NT2/D1 (cell line): ENCODE measurements around the gene TMEM87A.

ENCODE experiments used
- DNase-seq: peaks from one replicate; pipeline ENCODE4 v3.0.0-alpha.2; 2011; ENCODE audit warnings: low read depth, low spot score
- H3K27me3 ChIP-seq: 2 replicates; pipeline ENCODE4 v1.6.0; 2011; ENCODE audit warnings: mild to moderate bottlenecking; ENCODE audit not compliant: insufficient read length, insufficient read depth
- H3K36me3 ChIP-seq: 2 replicates; pipeline ENCODE4 v1.6.1; 2011; ENCODE audit warnings: mild to moderate bottlenecking, low read length, mixed read lengths; ENCODE audit not compliant: insufficient read depth, insufficient read length
- H3K4me1 ChIP-seq: 2 replicates; pipeline ENCODE4 v1.5.1; 2011; ENCODE audit not compliant: insufficient read depth, insufficient read length
- H3K4me3 ChIP-seq: 2 replicates; pipeline ENCODE4 v1.5.1; 2011; ENCODE audit warnings: low read depth; ENCODE audit not compliant: insufficient read length
- H3K9ac ChIP-seq: 2 replicates; pipeline ENCODE4 v1.6.0; 2011; ENCODE audit warnings: low read depth; ENCODE audit not compliant: insufficient read length
- H3K9me3 ChIP-seq: 2 replicates; pipeline ENCODE4 v1.5.1; 2011; ENCODE audit warnings: mild to moderate bottlenecking, low read length; ENCODE audit not compliant: insufficient read depth
- SUZ12 ChIP-seq: IDR thresholded peaks from 2 replicates; pipeline ENCODE4 v1.6.1; 2011; ENCODE audit not compliant: insufficient read length, insufficient read depth; ENCODE audit errors: extremely low read depth
- YY1 ChIP-seq: IDR thresholded peaks from 2 replicates; pipeline ENCODE4 v1.6.1; 2011; ENCODE audit not compliant: insufficient read length, insufficient read depth
- ZNF274 ChIP-seq: IDR thresholded peaks from 2 replicates; pipeline ENCODE4 v1.6.1; 2011; ENCODE audit warnings: mild to moderate bottlenecking, low read depth, low read length

The TMEM87A gene

GRCh38 chr15:42289166-42289565 is 15.9 kb upstream of the TMEM87A start:
- Histone ChIP-seq H3K27me3 (no peaks in the 10 kb centered on the region), H3K4me3 (no peak overlapping the region), H3K36me3 (peaks cover 5% of the 10 kb centered on the region), H3K4me1 (no peaks in the 10 kb centered on the region), H3K9ac (no peak overlapping the region), H3K9me3 (no peaks in the 10 kb centered on the region)
- DNase-seq: no peak
- TF ChIP-seq YY1 (no peak), ZNF274 (no peak), SUZ12 (no peak)

DNA sequence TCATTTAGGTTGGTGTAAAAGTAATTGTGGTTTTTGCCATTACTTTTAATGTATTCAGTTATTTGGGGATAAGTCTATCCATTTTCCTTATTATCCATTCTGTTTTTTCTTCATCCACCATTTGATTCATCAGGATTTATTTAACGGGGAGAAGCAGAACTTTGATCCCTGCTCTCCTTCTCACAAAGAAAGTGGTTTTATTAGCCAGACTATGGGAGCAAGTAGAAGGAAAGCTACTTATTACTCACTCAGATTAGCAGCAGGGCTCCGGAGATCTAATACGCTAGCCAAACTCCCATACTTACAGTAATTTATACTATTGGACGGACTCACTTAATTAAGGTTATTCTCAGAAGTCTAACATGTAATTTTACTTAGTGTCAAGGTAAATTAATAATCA is 14.7 kb upstream of the TMEM87A start:
- Histone ChIP-seq H3K4me1 (no peaks in the 10 kb centered on the region), H3K9ac (no peak overlapping the region), H3K27me3 (no peaks in the 10 kb centered on the region), H3K9me3 (no peaks in the 10 kb centered on the region), H3K4me3 (no peak overlapping the region), H3K36me3 (peaks cover 11% of the 10 kb centered on the region)
- DNase-seq: no peak
- TF ChIP-seq SUZ12 (no peak), YY1 (no peak), ZNF274 (no peak)

DNA sequence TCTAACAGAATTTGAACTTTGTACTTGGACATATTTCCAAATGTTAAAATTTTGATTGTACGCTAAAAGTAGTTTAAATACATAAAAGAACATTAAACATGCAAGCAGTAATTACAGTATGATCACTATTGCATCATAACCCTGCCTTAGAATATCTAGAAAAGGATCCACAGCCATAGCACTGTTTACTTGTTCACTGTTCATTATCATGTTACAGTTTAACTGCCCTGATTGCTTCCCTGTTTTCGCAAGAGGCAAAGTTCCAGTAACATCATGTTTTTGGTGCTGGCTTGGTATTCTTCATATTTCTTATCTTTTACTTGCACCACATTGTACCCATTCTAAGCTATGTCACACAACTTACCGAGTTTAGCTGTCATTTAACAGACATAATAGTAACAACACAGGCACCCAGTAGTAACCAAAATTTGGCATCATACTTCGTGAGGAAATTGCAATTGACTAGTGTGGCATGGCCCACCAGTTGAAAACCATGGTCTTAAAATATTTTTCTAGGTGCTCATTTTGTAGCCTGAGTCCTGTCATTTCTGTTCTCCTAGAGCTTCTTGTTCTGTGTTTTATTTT is 13.3 kb upstream of the TMEM87A start:
- Histone ChIP-seq H3K9me3 (no peaks in the 10 kb centered on the region), H3K27me3 (no peaks in the 10 kb centered on the region), H3K9ac (no peak overlapping the region), H3K4me1 (no peaks in the 10 kb centered on the region), H3K36me3 (peaks cover 7% of the 10 kb centered on the region), H3K4me3 (no peak overlapping the region)
- DNase-seq: no peak
- no peak for TF ChIP-seq YY1
- no peak for TF ChIP-seq ZNF274
- TF ChIP-seq SUZ12: no peak

DNA sequence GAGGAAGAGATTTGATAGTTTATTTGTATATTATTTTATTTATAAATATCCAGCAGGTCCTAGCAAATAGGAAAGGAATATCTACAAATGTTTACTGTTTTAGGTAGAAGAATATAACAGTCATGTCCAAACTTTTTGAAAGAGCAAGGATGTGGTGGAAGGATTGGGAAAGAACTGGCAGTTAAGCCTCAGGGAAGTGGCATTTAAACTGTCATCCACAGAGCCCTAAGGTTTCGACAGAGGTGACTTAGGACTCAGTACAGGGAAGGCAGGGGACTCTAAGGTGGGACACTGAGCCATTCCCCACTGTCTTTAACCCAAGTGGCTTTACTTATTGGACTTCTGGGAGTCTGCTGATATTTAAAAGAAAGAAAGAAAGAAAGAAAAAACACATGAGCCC is 11.8 kb upstream of the TMEM87A start:
- Histone ChIP-seq H3K4me1 (no peaks in the 10 kb centered on the region), H3K4me3 (no peak overlapping the region), H3K9ac (no peak overlapping the region), H3K36me3 (peaks cover 17% of the 10 kb centered on the region), H3K27me3 (no peaks in the 10 kb centered on the region), H3K9me3 (no peaks in the 10 kb centered on the region)
- no peak for TF ChIP-seq SUZ12
- no peak for TF ChIP-seq YY1
- no peak for TF ChIP-seq ZNF274
- DNase-seq: no peak

GRCh38 chr15:42284551-42284950 is 11.3 kb upstream of the TMEM87A start:
- Histone ChIP-seq H3K9me3 (no peaks in the 10 kb centered on the region), H3K36me3 (peaks cover 17% of the 10 kb centered on the region), H3K4me1 (no peaks in the 10 kb centered on the region), H3K9ac (no peak overlapping the region), H3K27me3 (no peaks in the 10 kb centered on the region), H3K4me3 (no peak overlapping the region)
- TF ChIP-seq SUZ12: no peak
- TF ChIP-seq ZNF274: no peak
- no peak for TF ChIP-seq YY1
- no peak for DNase-seq

GRCh38 chr15:42283671-42284070 is 10.4 kb upstream of the TMEM87A start:
- DNase-seq: no peak
- Histone ChIP-seq H3K9me3 (no peaks in the 10 kb centered on the region), H3K27me3 (no peaks in the 10 kb centered on the region), H3K9ac (no peak overlapping the region), H3K4me3 (no peak overlapping the region), H3K36me3 (peaks cover 20% of the 10 kb centered on the region), H3K4me1 (no peaks in the 10 kb centered on the region)
- TF ChIP-seq YY1 (no peak), SUZ12 (no peak), ZNF274 (no peak)

GRCh38 chr15:42282926-42283325 is 9.7 kb upstream of the TMEM87A start:
- Histone ChIP-seq H3K9ac (no peak overlapping the region), H3K27me3 (no peaks in the 10 kb centered on the region), H3K4me3 (no peak overlapping the region), H3K9me3 (no peaks in the 10 kb centered on the region), H3K36me3 (peaks cover 20% of the 10 kb centered on the region), H3K4me1 (no peaks in the 10 kb centered on the region)
- no peak for DNase-seq
- no peak for TF ChIP-seq SUZ12
- TF ChIP-seq YY1: no peak
- no peak for TF ChIP-seq ZNF274

DNA sequence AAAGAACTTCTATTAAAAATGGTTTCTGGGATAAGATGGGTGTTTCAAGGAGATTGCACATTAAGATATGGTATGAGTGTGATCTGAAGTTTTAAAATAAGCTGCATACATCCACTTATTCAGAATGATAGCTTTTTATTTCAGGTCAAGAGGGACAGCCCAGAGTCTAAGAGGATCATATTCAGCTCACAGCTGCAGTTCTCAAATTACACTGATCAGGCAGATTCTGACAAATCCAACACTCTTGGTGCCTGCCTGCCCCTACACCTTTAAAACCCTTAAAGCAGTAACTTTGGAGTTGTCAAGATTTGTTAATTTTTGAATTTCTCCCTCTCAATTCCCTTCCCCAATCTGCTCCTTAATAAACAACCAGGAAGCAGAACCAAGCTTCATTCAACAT is 9.1 kb upstream of the TMEM87A start:
- peaks cover 20% of the 10 kb centered on the region for H3K36me3 ChIP-seq
- no peaks in the 10 kb centered on the region for H3K27me3 ChIP-seq
- TF ChIP-seq ZNF274: no peak
- TF ChIP-seq YY1: no peak
- no peak for TF ChIP-seq SUZ12
- H3K9me3 ChIP-seq: no peaks in the 10 kb centered on the region
- no peak overlapping the region for H3K9ac ChIP-seq
- H3K4me1 ChIP-seq: no peaks in the 10 kb centered on the region
- DNase-seq: no peak
- no peak overlapping the region for H3K4me3 ChIP-seq
